Astrocyte (in vitro differentiated cells and primary cell): ENCODE measurements around the gene GSTA5. TPM values are rescaled to one million over a fixed set of nuclear protein-coding genes. Genes with fewer than 3 reads are reported as not detected.
"Not testable (repeated sequence)": the region's sequence is repeated elsewhere in the genome, so short reads cannot be mapped to it uniquely, and the experiment has no call there.

ENCODE experiments used
- DNase-seq: peaks from one replicate; pipeline ENCODE4 v3.0.0-alpha.2; 2010; ENCODE audit warnings: low read depth
- FAIRE-seq: peaks from 2 replicates; lab custom pipeline; 2011; peaks lifted over from hg19 to GRCh38; lab: Jason Lieb, UNC
- H2AFZ ChIP-seq: 2 replicates; pipeline ENCODE4 v1.6.0; 2012; ENCODE audit warnings: low read depth, low read length, inconsistent platforms
- H3K27ac ChIP-seq: 2 replicates; pipeline ENCODE4 v1.5.1; 2011; ENCODE audit warnings: low read depth, low read length, inconsistent platforms
- H3K27me3 ChIP-seq: 2 replicates; pipeline ENCODE4 v1.6.0; 2011; ENCODE audit warnings: low read length, inconsistent platforms; ENCODE audit not compliant: insufficient read depth
- H3K36me3 ChIP-seq: 2 replicates; pipeline ENCODE4 v1.5.1; 2011; ENCODE audit warnings: low read length, inconsistent platforms; ENCODE audit not compliant: insufficient read depth
- H3K4me1 ChIP-seq: 2 replicates; pipeline ENCODE4 v1.5.1; 2011; ENCODE audit warnings: low read length, inconsistent platforms; ENCODE audit not compliant: insufficient read depth
- H3K4me2 ChIP-seq: 2 replicates; pipeline ENCODE4 v1.6.0; 2012; ENCODE audit warnings: low read length, inconsistent platforms
- H3K4me3 ChIP-seq: 2 replicates; pipeline ENCODE4 v1.5.1; 2011; ENCODE audit warnings: low read depth, mild to moderate bottlenecking, low read length, inconsistent platforms; ENCODE audit not compliant: insufficient read depth
- H3K79me2 ChIP-seq: 2 replicates; pipeline ENCODE4 v1.6.0; 2012; ENCODE audit warnings: mild to moderate bottlenecking, low read length, inconsistent platforms; ENCODE audit not compliant: insufficient read depth
- H3K9ac ChIP-seq: 2 replicates; pipeline ENCODE4 v1.6.0; 2012; ENCODE audit warnings: mild to moderate bottlenecking, low read length, inconsistent platforms
- H3K9me3 ChIP-seq: 2 replicates; pipeline ENCODE4 v1.5.1; 2012; ENCODE audit warnings: low read depth, mild to moderate bottlenecking, low read length, inconsistent platforms; ENCODE audit not compliant: insufficient read depth
- H4K20me1 ChIP-seq: 2 replicates; pipeline ENCODE4 v1.6.0; 2012; ENCODE audit warnings: low read length, inconsistent platforms; ENCODE audit not compliant: insufficient read depth
- H3K27ac Mint-ChIP-seq: one replicate; pipeline ENCODE4 v1.8.0; 2021; ENCODE audit warnings: mild to moderate bottlenecking, mixed read lengths; ENCODE audit not compliant: unreplicated experiment
- H3K27me3 Mint-ChIP-seq: one replicate; pipeline ENCODE4 v1.8.0; 2021; ENCODE audit warnings: low read depth, mixed read lengths; ENCODE audit not compliant: unreplicated experiment
- H3K36me3 Mint-ChIP-seq: one replicate; pipeline ENCODE4 v1.8.0; 2021; ENCODE audit warnings: low read depth, mixed read lengths; ENCODE audit not compliant: unreplicated experiment
- H3K4me1 Mint-ChIP-seq: one replicate; pipeline ENCODE4 v1.8.0; 2021; ENCODE audit warnings: low read depth, mixed read lengths; ENCODE audit not compliant: unreplicated experiment
- H3K4me3 Mint-ChIP-seq: one replicate; pipeline ENCODE4 v1.8.0; 2021; ENCODE audit warnings: mild to moderate bottlenecking, moderate library complexity, mixed read lengths; ENCODE audit not compliant: unreplicated experiment
- H3K9me3 Mint-ChIP-seq: one replicate; pipeline ENCODE4 v1.8.0; 2021; ENCODE audit warnings: mild to moderate bottlenecking, mixed read lengths; ENCODE audit not compliant: unreplicated experiment
- CTCF ChIP-seq: IDR thresholded peaks from 2 replicates; pipeline ENCODE4 v1.5.1; 2011; ENCODE audit warnings: low read depth, mild to moderate bottlenecking, inconsistent platforms, low read length, moderate library complexity; ENCODE audit not compliant: insufficient read depth
- EZH2 ChIP-seq: IDR thresholded peaks from 2 replicates; pipeline ENCODE4 v1.6.1; 2012; ENCODE audit warnings: mild to moderate bottlenecking, low read length, inconsistent platforms; ENCODE audit not compliant: insufficient read depth
- total RNA-seq: library from RNA; stranded (reverse); gene quantifications from 2 replicates; pipeline ENCODE4 v1.2.1, GENCODE V29; 2021

GSTA5 gene
- total RNA-seq, 1 donor from 2014 or later = not detected

DNA sequence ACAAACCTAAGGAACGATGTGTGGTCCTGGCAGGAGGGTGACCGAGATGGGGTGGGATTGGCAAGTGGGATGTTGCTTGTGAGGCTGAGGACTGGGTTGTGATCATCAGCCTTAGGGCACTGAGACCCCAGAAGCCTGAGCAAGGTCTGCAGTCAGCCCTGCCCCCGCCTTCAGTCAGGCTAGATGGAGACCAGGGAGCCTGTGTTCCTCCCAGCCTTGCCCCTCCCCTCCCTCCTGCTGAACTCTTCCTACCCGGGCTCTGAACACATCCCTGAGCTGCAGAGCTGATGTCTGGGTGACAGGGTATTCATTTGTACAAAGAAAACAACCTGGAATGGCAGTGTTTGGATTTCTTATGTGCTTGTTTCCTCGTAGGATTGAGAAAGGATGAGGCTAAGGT is 28.3 kb upstream of the GSTA5 start:
- not testable (repeated sequence) for H3K27ac Mint-ChIP-seq, H2AFZ ChIP-seq, H4K20me1 ChIP-seq, H3K36me3 ChIP-seq, H3K36me3 Mint-ChIP-seq, FAIRE-seq, H3K9ac ChIP-seq, H3K4me3 ChIP-seq, H3K4me2 ChIP-seq, H3K4me1 ChIP-seq, H3K4me3 Mint-ChIP-seq, H3K4me1 Mint-ChIP-seq, H3K27ac ChIP-seq, H3K27me3 Mint-ChIP-seq, H3K9me3 Mint-ChIP-seq, DNase-seq, H3K27me3 ChIP-seq, H3K9me3 ChIP-seq, H3K79me2 ChIP-seq

GRCh38 chr6:52868240-52868639 is 27.6 kb upstream of the GSTA5 start:
- H3K27me3 Mint-ChIP-seq = peaks cover 7% of the 10 kb centered on the region

GRCh38 chr6:52861151-52861550 is 20.5 kb upstream of the GSTA5 start:
- not testable (repeated sequence) for DNase-seq, H3K27ac ChIP-seq, H3K4me1 Mint-ChIP-seq, H3K36me3 Mint-ChIP-seq, H3K9me3 Mint-ChIP-seq, H3K4me3 ChIP-seq, H3K27ac Mint-ChIP-seq, FAIRE-seq, H3K4me1 ChIP-seq, H3K4me2 ChIP-seq, H4K20me1 ChIP-seq, H3K9ac ChIP-seq, H3K4me3 Mint-ChIP-seq, H3K27me3 Mint-ChIP-seq, H3K9me3 ChIP-seq, H2AFZ ChIP-seq, H3K36me3 ChIP-seq, H3K27me3 ChIP-seq, H3K79me2 ChIP-seq

More at GRCh38 chr6:52868240-52868639, 27.6 kb upstream of the GSTA5 start:
- no peaks in the 10 kb centered on the region for H3K4me1 ChIP-seq
- no peaks in the 10 kb centered on the region for H3K79me2 ChIP-seq
- no peaks in the 10 kb centered on the region for H3K9me3 ChIP-seq
- TF ChIP-seq CTCF = no peak
- TF ChIP-seq EZH2 = no peak
- no peak for FAIRE-seq
- H3K36me3 ChIP-seq = no peaks in the 10 kb centered on the region
- H3K4me3 Mint-ChIP-seq = no peak overlapping the region
- no peaks in the 10 kb centered on the region for H3K27me3 ChIP-seq
- no peak for DNase-seq
- no peaks in the 10 kb centered on the region for H4K20me1 ChIP-seq
- no peak overlapping the region for H2AFZ ChIP-seq
- no peaks in the 10 kb centered on the region for H3K36me3 Mint-ChIP-seq
- no peak overlapping the region for H3K27ac Mint-ChIP-seq
- no peak overlapping the region for H3K4me2 ChIP-seq
- no peak overlapping the region for H3K4me3 ChIP-seq
- H3K9ac ChIP-seq = no peak overlapping the region
- H3K27ac ChIP-seq = no peak overlapping the region
- no peaks in the 10 kb centered on the region for H3K9me3 Mint-ChIP-seq
- peaks cover 3% of the 10 kb centered on the region for H3K4me1 Mint-ChIP-seq

- Histone ChIP-seq H3K9ac (no peak overlapping the region), H3K9me3 (no peaks in the 10 kb centered on the region), H3K4me2 (no peak overlapping the region), H3K36me3 (no peaks in the 10 kb centered on the region), H2AFZ (no peak overlapping the region), H3K27me3 (peaks cover 3% of the 10 kb centered on the region), H3K79me2 (no peaks in the 10 kb centered on the region), H3K27ac (no peak overlapping the region), H4K20me1 (no peaks in the 10 kb centered on the region), H3K4me1 (no peaks in the 10 kb centered on the region), H3K4me3 (no peak overlapping the region)
- H3K4me3 Mint-ChIP-seq = no peak overlapping the region
- no peaks in the 10 kb centered on the region for H3K36me3 Mint-ChIP-seq
- no peaks in the 10 kb centered on the region for H3K4me1 Mint-ChIP-seq
- TF ChIP-seq EZH2 (no peak), CTCF (no peak)
- H3K27me3 Mint-ChIP-seq = peaks cover 6% of the 10 kb centered on the region
- H3K9me3 Mint-ChIP-seq = peaks cover 3% of the 10 kb centered on the region
- H3K27ac Mint-ChIP-seq = no peak overlapping the region
- DNase-seq (no peak), FAIRE-seq (no peak)
Measured at GRCh38 chr6:52858416-52858815, 17.8 kb upstream of the GSTA5 start.

- not testable (repeated sequence) for H3K4me3 Mint-ChIP-seq, H2AFZ ChIP-seq, H3K4me3 ChIP-seq, DNase-seq, H3K9me3 ChIP-seq, H3K4me1 ChIP-seq, H3K4me1 Mint-ChIP-seq, H3K36me3 Mint-ChIP-seq, H3K9me3 Mint-ChIP-seq, H4K20me1 ChIP-seq, H3K27me3 Mint-ChIP-seq, H3K27me3 ChIP-seq, H3K9ac ChIP-seq, H3K27ac ChIP-seq, H3K4me2 ChIP-seq, H3K79me2 ChIP-seq, FAIRE-seq, H3K36me3 ChIP-seq
- peak overlapping the region; percentile 5 for H3K27ac Mint-ChIP-seq
Measured at GRCh38 chr6:52856137-52856536, 15.5 kb upstream of the GSTA5 start.
